B cell (primary cell): ENCODE results near the gene DCHS2.

Experiments
- CTCF ChIP-seq: fragments of 200-600 bp; IDR thresholded peaks from one replicate; pipeline ENCODE4 v1.8.0; 2022; ENCODE audit warnings: antibody characterized with exemption, mild to moderate bottlenecking
- EZH2 ChIP-seq: IDR thresholded peaks from 2 replicates; pipeline ENCODE4 v1.6.1; 2012; ENCODE audit warnings: borderline replicate concordance, low read depth, mild to moderate bottlenecking, moderate library complexity, low read length; ENCODE audit not compliant: insufficient read depth, poor library complexity, severe bottlenecking

- TF ChIP-seq CTCF (no peak), EZH2 (no peak)
These were observed 161.7 kb downstream of the DCHS2 start for GRCh38 chr4:154329939-154330338.
